Tibial nerve (tissue), 4 donors: ENCODE measurements around the gene HECTD4.

ENCODE experiments used
- CTCF ChIP-seq, 5 experiments: fragments of 200-600 bp in 3 of 5; fragments of 450-650 bp in 2 of 5; sonication (generic) in 3 of 5; IDR thresholded peaks; one replicate each; pipeline ENCODE4 v1.5.1; 2016 to 2019; ENCODE audit warnings: antibody characterized with exemption in 5 of 5, mild to moderate bottlenecking in 3 of 5, moderate library complexity in 2 of 5
- EP300 ChIP-seq, 2 donors: sonication (generic); formaldehyde crosslinking; IDR thresholded peaks; one replicate each; pipeline ENCODE4 v1.6.1; 2017; ENCODE audit warnings: antibody characterized with exemption in 2 of 2, mild to moderate bottlenecking in 1 of 2

GRCh38 chr12:112325622-112326207 is 56.5 kb downstream of the HECTD4 start:
- TF ChIP-seq EP300 (IDR thresholded peaks at IDR 0.05) = no peak
- TF ChIP-seq CTCF (IDR thresholded peaks at IDR 0.05) = no peak
